ENCODE data around the gene AKR1B15. TPM values are rescaled to one million over a fixed set of nuclear protein-coding genes. Genes with fewer than 3 reads are reported as not detected.

Gene AKR1B15
- total RNA-seq, 1 experiment from 2014 or later, result not detected

GRCh38 chr7:134605978-134606923 lies 57.3 kb downstream of the AKR1B15 start:
- TF ChIP-seq CTCF (IDR thresholded peaks at IDR 0.05; ENCODE audit: insufficient read depth in 1 of 2, low read depth in 1 of 2, low read length in 1 of 2, severe bottlenecking in 1 of 2, unreplicated experiment in 1 of 2), result peak; percentile 90 to 91
- no peak overlapping the region for H3K4me3 Mint-ChIP-seq (ENCODE audit: unreplicated experiment)
- Histone ChIP-seq H3K4me1 (peaks cover 7% of the 10 kb centered on the region; the same call in 1 of the 2 replicates), H3K4me3 (ENCODE audit: low read depth, low read length) (no peak overlapping the region), H3K9me3 (no peaks in the 10 kb centered on the region), H3K36me3 (ENCODE audit: control insufficient read depth, insufficient read depth, low read length) (no peaks in the 10 kb centered on the region), H3K27me3 (replicated peaks; ENCODE audit: control insufficient read depth, insufficient read depth, low read length) (peaks cover under 1% of the 10 kb centered on the region)
- POLR2A ChIA-PET, result no interaction called here
- CTCF ChIA-PET, result interaction anchor here (1.9 kb wide), 1 partner anchor 174 kb away, joined by 15 read pairs; no protein-coding TSS in a partner anchor
- H3K36me3 Mint-ChIP-seq (ENCODE audit: insufficient read depth, unreplicated experiment), result no peaks in the 10 kb centered on the region
- no peaks in the 10 kb centered on the region for H3K9me3 Mint-ChIP-seq (ENCODE audit: unreplicated experiment)
- DNase-seq, result peak; percentile 47 to 59
- BruUV-seq (replicated peaks), result no TSS peak
- intact Hi-C loops (cut with micrococcal nuclease; ENCODE audit: unreplicated experiment), result loop anchor here (1.0 kb wide), 3 partner anchors 59 to 174 kb away; no protein-coding TSS in a partner anchor
- H3K27me3 Mint-ChIP-seq (ENCODE audit: insufficient read depth, unreplicated experiment), result peaks cover 7% of the 10 kb centered on the region
- H3K27ac Mint-ChIP-seq (ENCODE audit: unreplicated experiment), result no peak overlapping the region
- H3K4me1 Mint-ChIP-seq (ENCODE audit: low read depth, unreplicated experiment), result peaks cover 7% of the 10 kb centered on the region

- no TSS peak for BruUV-seq (replicated peaks)
- intact Hi-C loops (cut with micrococcal nuclease; ENCODE audit: unreplicated experiment), result no loop called here
- no peaks in the 10 kb centered on the region for H3K9me3 ChIP-seq
- Mint-ChIP-seq H3K36me3 (ENCODE audit: insufficient read depth, unreplicated experiment) (no peaks in the 10 kb centered on the region), H3K27ac (ENCODE audit: unreplicated experiment) (no peak overlapping the region), H3K27me3 (ENCODE audit: insufficient read depth, unreplicated experiment) (peaks cover 10% of the 10 kb centered on the region), H3K9me3 (ENCODE audit: unreplicated experiment) (peaks cover 10% of the 10 kb centered on the region), H3K4me1 (ENCODE audit: low read depth, unreplicated experiment) (peaks cover under 1% of the 10 kb centered on the region), H3K4me3 (ENCODE audit: unreplicated experiment) (no peak overlapping the region)
- ChIA-PET POLR2A (no interaction called here), CTCF (no interaction called here)
- TF ChIP-seq CTCF (IDR thresholded peaks at IDR 0.05; ENCODE audit: insufficient read depth in 1 of 2, low read depth in 1 of 2, low read length in 1 of 2, severe bottlenecking in 1 of 2, unreplicated experiment in 1 of 2), result no peak
- H3K27me3 ChIP-seq (replicated peaks; ENCODE audit: control insufficient read depth, insufficient read depth, low read length), result peaks cover 2% of the 10 kb centered on the region
- no peaks in the 10 kb centered on the region for H3K36me3 ChIP-seq (ENCODE audit: control insufficient read depth, insufficient read depth, low read length)
- no peak for DNase-seq
- H3K4me3 ChIP-seq (ENCODE audit: low read depth, low read length), result no peak overlapping the region
- H3K4me1 ChIP-seq, result peaks cover under 1% of the 10 kb centered on the region; the same call in 1 of the 2 replicates
These were observed 62.8 kb downstream of the AKR1B15 start for GRCh38 chr7:134611611-134612151.

- intact Hi-C loops (cut with micrococcal nuclease; ENCODE audit: unreplicated experiment), result no loop called here
- Histone ChIP-seq H3K9me3 (no peaks in the 10 kb centered on the region), H3K36me3 (ENCODE audit: control insufficient read depth, insufficient read depth, low read length) (no peaks in the 10 kb centered on the region), H3K4me1 (no peaks in the 10 kb centered on the region), H3K4me3 (ENCODE audit: low read depth, low read length) (no peak overlapping the region), H3K27me3 (replicated peaks; ENCODE audit: control insufficient read depth, insufficient read depth, low read length) (peaks cover 3% of the 10 kb centered on the region)
- peaks cover 12% of the 10 kb centered on the region for H3K27me3 Mint-ChIP-seq (ENCODE audit: insufficient read depth, unreplicated experiment)
- H3K36me3 Mint-ChIP-seq (ENCODE audit: insufficient read depth, unreplicated experiment), result no peaks in the 10 kb centered on the region
- H3K27ac Mint-ChIP-seq (ENCODE audit: unreplicated experiment), result no peak overlapping the region
- no peak overlapping the region for H3K4me3 Mint-ChIP-seq (ENCODE audit: unreplicated experiment)
- peaks cover 10% of the 10 kb centered on the region for H3K9me3 Mint-ChIP-seq (ENCODE audit: unreplicated experiment)
- no peak for DNase-seq
- ChIA-PET POLR2A (no interaction called here), CTCF (no interaction called here)
- BruUV-seq (replicated peaks), result no TSS peak
- TF ChIP-seq CTCF (IDR thresholded peaks at IDR 0.05; ENCODE audit: insufficient read depth in 1 of 2, low read depth in 1 of 2, low read length in 1 of 2, severe bottlenecking in 1 of 2, unreplicated experiment in 1 of 2), result no peak
- no peaks in the 10 kb centered on the region for H3K4me1 Mint-ChIP-seq (ENCODE audit: low read depth, unreplicated experiment)
These were observed 63.3 kb downstream of the AKR1B15 start for GRCh38 chr7:134612197-134612596.

Data from Caco-2 (cell line).